ENCODE measurements around the gene LRRC32. TPM values are rescaled to one million over a fixed set of nuclear protein-coding genes. Genes with fewer than 3 reads are reported as not detected.

The LRRC32 gene
- total RNA-seq, 4 donors from 2014 or later = 15.6 to 42.5 (median 17.9) TPM

GRCh38 chr11:76708972-76709660, 38.6 kb upstream of the LRRC32 start:
- Histone ChIP-seq H3K36me3 (no peaks in the 10 kb centered on the region), H3K27ac (no peak overlapping the region), H3K4me3 (replicated peaks in 1 of 3) (no peak overlapping the region), H3K4me1 (no peaks in the 10 kb centered on the region), H3K27me3 (no peaks in the 10 kb centered on the region), H3K9me3 (no peaks in the 10 kb centered on the region)
- WGBS, 2 donors = 86 to 88% methylated on average over 8 of the region's 8 CpGs
- DNase-seq = no peak
- no peak for TF ChIP-seq POLR2A (IDR thresholded peaks at IDR 0.05)
- TF ChIP-seq CTCF (IDR thresholded peaks at IDR 0.05) = no peak
- intact Hi-C loops (cut with DNase I) = no loop called here

- Histone ChIP-seq H3K27ac (no peak overlapping the region), H3K36me3 (no peaks in the 10 kb centered on the region), H3K9me3 (no peaks in the 10 kb centered on the region), H3K27me3 (no peaks in the 10 kb centered on the region), H3K4me3 (replicated peaks in 1 of 3) (no peak overlapping the region), H3K4me1 (no peaks in the 10 kb centered on the region)
- WGBS, 2 donors = 88 to 89% methylated on average over 9 to 13 of the region's 13 CpGs
- no peak for TF ChIP-seq CTCF (IDR thresholded peaks at IDR 0.05)
- TF ChIP-seq POLR2A (IDR thresholded peaks at IDR 0.05) = no peak
- no peak for DNase-seq
- intact Hi-C loops (cut with DNase I) = no loop called here
Observed at GRCh38 chr11:76707293-76707825, 36.8 kb upstream of the LRRC32 start.

- intact Hi-C loops (cut with DNase I) = no loop called here
- no peak for DNase-seq
- H3K36me3 ChIP-seq = no peaks in the 10 kb centered on the region
- H3K9me3 ChIP-seq = no peaks in the 10 kb centered on the region
- no peaks in the 10 kb centered on the region for H3K27me3 ChIP-seq
- H3K4me3 ChIP-seq (replicated peaks in 1 of 3) = no peak overlapping the region
- no peak overlapping the region for H3K27ac ChIP-seq
- no peak for TF ChIP-seq POLR2A (IDR thresholded peaks at IDR 0.05)
- no peak for TF ChIP-seq CTCF (IDR thresholded peaks at IDR 0.05)
- H3K4me1 ChIP-seq = no peaks in the 10 kb centered on the region
- WGBS, 2 donors = 76 to 86% methylated on average over 4 to 5 of the region's 5 CpGs
Observed at GRCh38 chr11:76706667-76707066, 36.1 kb upstream of the LRRC32 start.

- Histone ChIP-seq H3K27ac (no peak overlapping the region), H3K9me3 (no peaks in the 10 kb centered on the region), H3K36me3 (no peaks in the 10 kb centered on the region), H3K4me3 (replicated peaks in 1 of 3) (no peak overlapping the region), H3K27me3 (no peaks in the 10 kb centered on the region), H3K4me1 (no peaks in the 10 kb centered on the region)
- 93 to 95% methylated on average over 5 of the region's 5 CpGs for whole genome bisulfite sequencing, 2 donors
- TF ChIP-seq CTCF (IDR thresholded peaks at IDR 0.05) (no peak), POLR2A (IDR thresholded peaks at IDR 0.05) (no peak)
- DNase-seq = no peak
- intact Hi-C loops (cut with DNase I) = no loop called here
Observed at GRCh38 chr11:76705826-76706225, 35.3 kb upstream of the LRRC32 start.

- Histone ChIP-seq H3K27me3 (no peaks in the 10 kb centered on the region), H3K36me3 (no peaks in the 10 kb centered on the region), H3K4me1 (no peaks in the 10 kb centered on the region), H3K9me3 (no peaks in the 10 kb centered on the region), H3K27ac (no peak overlapping the region), H3K4me3 (replicated peaks in 1 of 3) (no peak overlapping the region)
- intact Hi-C loops (cut with DNase I) = no loop called here
- no peak for DNase-seq
- WGBS, 2 donors = 68 to 70% methylated on average over 5 of the region's 5 CpGs
- TF ChIP-seq POLR2A (IDR thresholded peaks at IDR 0.05) = no peak
- no peak for TF ChIP-seq CTCF (IDR thresholded peaks at IDR 0.05)
Observed at GRCh38 chr11:76704171-76704948, 33.8 kb upstream of the LRRC32 start.

Measured in thyroid gland (tissue), 4 donors.